HepG2 (cell line): Measurements from ENCODE around the gene PCSK5. TPM values are rescaled to one million over a fixed set of nuclear protein-coding genes. Genes with fewer than 3 reads are reported as not detected.

Source experiments
- ATAC-seq: fragments of 200-7000 bp; cut with Tn5 transposase; 3 replicates; pipeline ENCODE4 v1.9.1; 2020; ENCODE audit warnings: mild to moderate bottlenecking, moderate library complexity
- BruUV-seq: library from RNA; stranded (reverse); fragments of 400-500 nt; replicated peaks from 2 replicates; lab custom pipeline; 2021; lab: Mats Ljungman, UMichigan
- CTCF ChIA-PET: fragments of 300-600 bp; formaldehyde crosslinking; extraction: SDS; loops from one replicate; lab custom pipeline; 2021; ENCODE audit warnings: low total read pairs, inconsistent platforms, low intra/inter-chr PET ratio; lab: Yijun Ruan, JAX
- POLR2A ChIA-PET: fragments of 350-600 bp; sonication (Branson Sonifier 250); formaldehyde crosslinking; loops from one replicate; lab custom pipeline; 2020; ENCODE audit warnings: antibody characterized with exemption, inconsistent platforms; lab: Yijun Ruan, JAX
- DNase-seq: peaks from one replicate; pipeline ENCODE4 v3.0.0-alpha.2; 2015; ENCODE audit warnings: low spot score
- FAIRE-seq: peaks from 3 replicates; lab custom pipeline; 2011; peaks lifted over from hg19 to GRCh38; lab: Jason Lieb, UNC
- H2AFZ ChIP-seq: one replicate; pipeline ENCODE4 v1.6.1; 2011; ENCODE audit warnings: low read length, inconsistent platforms
- H3K27ac ChIP-seq: fragments of 300-600 bp; 3 replicates; pipeline ENCODE4 v1.8.0; 2011; ENCODE audit warnings: mixed run types, mild to moderate bottlenecking, mixed read lengths, low read length, inconsistent platforms; ENCODE audit not compliant: insufficient read depth; ENCODE audit errors: extremely low read length
- H3K27me3 ChIP-seq, 2 experiments: fragments of 200-600 bp in 1 of 2; 2 replicates in 1 of 2; 3 replicates in 1 of 2; pipeline versions ENCODE4 v1.6.0 to v1.8.0; 2011; ENCODE audit warnings: low read length in 2 of 2, mild to moderate bottlenecking in 2 of 2, moderate library complexity in 2 of 2, inconsistent platforms in 1 of 2; ENCODE audit not compliant: insufficient read depth in 2 of 2, control insufficient read depth in 1 of 2
- H3K36me3 ChIP-seq, 2 experiments: fragments of 200-600 bp in 1 of 2; replicated peaks in 1 of 2; 2 replicates in 1 of 2; 3 replicates in 1 of 2; pipeline versions ENCODE4 v1.5.1 to v1.8.0; 2011; ENCODE audit warnings: low read length in 2 of 2, inconsistent platforms in 1 of 2; ENCODE audit not compliant: insufficient read depth in 2 of 2, control insufficient read depth in 1 of 2
- H3K4me1 ChIP-seq: 2 replicates; pipeline ENCODE4 v1.5.1; 2012; ENCODE audit warnings: low read length, inconsistent platforms; ENCODE audit not compliant: insufficient read depth
- H3K4me2 ChIP-seq: 2 replicates; pipeline ENCODE4 v1.6.0; 2011; ENCODE audit warnings: low read depth, low read length, inconsistent platforms
- H3K4me3 ChIP-seq, 3 experiments: fragments of 200-600 bp in 1 of 3; sonication (generic), shearing (Covaris generic) in 1 of 3; replicated peaks in 1 of 3; 2 replicates each; pipeline ENCODE4 v1.5.1; 2011 to 2016; ENCODE audit warnings: low read length in 3 of 3, inconsistent platforms in 2 of 3, low read depth in 2 of 3, mild to moderate bottlenecking in 2 of 3, control low read depth in 1 of 3, mixed read lengths in 1 of 3; ENCODE audit not compliant: insufficient read depth in 1 of 3
- H3K79me2 ChIP-seq: one replicate; pipeline ENCODE4 v1.6.1; 2011; ENCODE audit warnings: low read length, inconsistent platforms; ENCODE audit not compliant: insufficient read depth
- H3K9ac ChIP-seq: 2 replicates; pipeline ENCODE4 v1.6.0; 2011; ENCODE audit warnings: mild to moderate bottlenecking, low read depth, low read length, inconsistent platforms; ENCODE audit not compliant: insufficient read depth
- H3K9me3 ChIP-seq: 2 replicates; pipeline ENCODE4 v1.5.1; 2012; ENCODE audit warnings: mild to moderate bottlenecking, low read length
- H4K20me1 ChIP-seq: 2 replicates; pipeline ENCODE4 v1.6.0; 2011; ENCODE audit warnings: inconsistent platforms, mild to moderate bottlenecking, low read length, moderate library complexity; ENCODE audit not compliant: insufficient read depth
- CHD2 ChIP-seq: IDR thresholded peaks from 2 replicates; pipeline ENCODE4 v1.6.1; 2011; ENCODE audit warnings: low read depth, low read length, improper control_type of control experiment
- GZF1 ChIP-seq: sonication (generic); formaldehyde crosslinking; IDR thresholded peaks from 2 replicates; pipeline ENCODE4 v1.5.1; 2020; ENCODE audit warnings: mild to moderate bottlenecking, missing genetic modification reagents
- HMGA1 ChIP-seq: sonication (generic); formaldehyde crosslinking; conservative IDR thresholded peaks from 2 replicates; pipeline ENCODE4 v1.4.0; 2020; ENCODE audit warnings: missing genetic modification reagents
- KLF15 ChIP-seq: sonication (generic); formaldehyde crosslinking; IDR thresholded peaks from 2 replicates; pipeline ENCODE4 v1.8.1; 2023; ENCODE audit warnings: borderline replicate concordance, mild to moderate bottlenecking, inconsistent platforms, missing genetic modification reagents, mixed read lengths
- MED1 ChIP-seq: sonication (generic); formaldehyde crosslinking; IDR thresholded peaks from 2 replicates; pipeline ENCODE4 v1.4.0; 2020; ENCODE audit warnings: missing genetic modification reagents
- MEIS2 ChIP-seq: sonication (generic); formaldehyde crosslinking; IDR thresholded peaks from 2 replicates; pipeline ENCODE4 v1.9.0; 2021; ENCODE audit warnings: mild to moderate bottlenecking, missing genetic modification reagents
- PAF1 ChIP-seq: IDR thresholded peaks from 2 replicates; pipeline ENCODE4 v1.6.1; 2016; ENCODE audit warnings: missing genetic modification reagents, missing compliant biosample characterization
- TCF12 ChIP-seq, 2 experiments: fragments of 450-650 bp in 1 of 2; sonication (generic) in 1 of 2; formaldehyde crosslinking in 1 of 2; IDR thresholded peaks; 2 replicates each; pipeline versions ENCODE4 v1.6.1 to v1.8.0; 2017 to 2022; ENCODE audit warnings: antibody characterized with exemption in 1 of 2, mild to moderate bottlenecking in 1 of 2, missing genetic modification reagents in 1 of 2, moderate library complexity in 1 of 2
- ZNF709 ChIP-seq: sonication (generic); formaldehyde crosslinking; IDR thresholded peaks from 2 replicates; pipeline ENCODE4 v1.5.0; 2020; ENCODE audit warnings: mild to moderate bottlenecking, missing genetic modification reagents
- whole genome bisulfite sequencing: methylation state at CpG from one replicate; pipeline ENCODE4 v1.1.6; 2017; ENCODE audit warnings: low lambda C conversion rate; 5-methylcytosine and 5-hydroxymethylcytosine counted together
- in situ Hi-C: cut with HindIII; loops from 2 replicates; pipeline ENCODE4 v1.10.0; 2017; ENCODE audit warnings: low pct_unique_long_range_greater_than_20kb; ENCODE audit not compliant: extremely low pct_ligation_motif_present
- intact Hi-C: fragments of 100-400 bp; cut with micrococcal nuclease; formaldehyde crosslinking; loops from one replicate; pipeline ENCODE4 v1.10.0; 2022; ENCODE audit not compliant: unreplicated experiment
- polyA plus RNA-seq, 8 experiments: library from polyadenylated mRNA; depleted of rRNA in 3 of 8; stranded (reverse) in 7 of 8; unstranded in 1 of 8; fragments of >200 nt; fragmentation: Illumina TruSeq in 4 of 8; extraction: Trizol in 4 of 8; gene quantifications; 2 replicates each; pipeline versions ENCODE4 v1.2.1 to v1.2.3, GENCODE V29; 2011 to 2016; ENCODE audit warnings: low read depth in 4 of 8, missing spikeins in 1 of 8, mixed read lengths in 1 of 8; ENCODE audit not compliant: insufficient read depth in 1 of 8
- total RNA-seq, 5 experiments: library from RNA; depleted of rRNA; stranded (reverse); fragments of >200 nt; fragmentation: Illumina TruSeq; extraction: Trizol; gene quantifications; 2 replicates each; pipeline ENCODE4 v1.2.3, GENCODE V29; 2016; ENCODE audit warnings: low read depth in 1 of 5
- TF ChIP-seq, protein P1 (sequence below): sonication (generic); formaldehyde crosslinking; IDR thresholded peaks from 2 replicates; pipeline ENCODE4 v1.4.0; 2020; ENCODE audit warnings: mild to moderate bottlenecking, missing genetic modification reagents
- TF ChIP-seq, protein P2 (sequence below): sonication (generic); formaldehyde crosslinking; IDR thresholded peaks from 2 replicates; pipeline ENCODE4 v1.4.0; 2020; ENCODE audit warnings: mild to moderate bottlenecking, missing genetic modification reagents

Gene PCSK5
- total and polyA plus RNA-seq, 2 of the 13 experiments (the other 11 are each of a cell fraction or from before 2014, with no cell fraction given) = 0.55 to 0.66 TPM

DNA sequence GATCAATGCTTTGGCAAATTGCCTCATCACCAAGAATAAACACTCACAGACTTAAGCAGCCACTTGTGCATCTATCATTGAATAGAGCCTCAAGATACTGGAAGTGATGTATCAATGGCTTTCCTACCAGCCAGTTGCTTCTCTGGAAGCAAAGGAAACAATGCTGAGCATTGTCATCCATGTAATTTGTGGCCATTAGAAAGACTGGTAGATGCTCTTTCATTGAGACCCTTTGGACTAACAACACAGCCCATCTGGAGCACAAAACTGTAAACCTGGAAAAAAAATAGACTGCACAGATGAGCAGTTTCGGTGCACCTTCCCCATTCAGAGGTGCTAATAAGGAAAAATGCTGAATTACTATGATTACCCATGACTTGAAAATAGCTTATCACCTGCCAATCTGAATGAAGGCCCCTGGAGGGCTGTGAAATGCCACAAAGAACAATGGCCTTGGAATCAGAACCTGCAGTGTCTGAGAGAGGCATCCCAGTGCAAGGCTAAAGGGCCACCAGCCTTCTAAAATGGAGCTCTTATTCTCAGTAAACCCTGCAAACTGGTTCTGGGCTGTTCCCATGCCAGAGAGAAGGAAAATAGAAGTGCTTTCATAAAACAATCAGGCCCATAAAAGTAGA, 376.3 kb downstream of the PCSK5 start (continued):
- TF ChIP-seq, protein P1, sequence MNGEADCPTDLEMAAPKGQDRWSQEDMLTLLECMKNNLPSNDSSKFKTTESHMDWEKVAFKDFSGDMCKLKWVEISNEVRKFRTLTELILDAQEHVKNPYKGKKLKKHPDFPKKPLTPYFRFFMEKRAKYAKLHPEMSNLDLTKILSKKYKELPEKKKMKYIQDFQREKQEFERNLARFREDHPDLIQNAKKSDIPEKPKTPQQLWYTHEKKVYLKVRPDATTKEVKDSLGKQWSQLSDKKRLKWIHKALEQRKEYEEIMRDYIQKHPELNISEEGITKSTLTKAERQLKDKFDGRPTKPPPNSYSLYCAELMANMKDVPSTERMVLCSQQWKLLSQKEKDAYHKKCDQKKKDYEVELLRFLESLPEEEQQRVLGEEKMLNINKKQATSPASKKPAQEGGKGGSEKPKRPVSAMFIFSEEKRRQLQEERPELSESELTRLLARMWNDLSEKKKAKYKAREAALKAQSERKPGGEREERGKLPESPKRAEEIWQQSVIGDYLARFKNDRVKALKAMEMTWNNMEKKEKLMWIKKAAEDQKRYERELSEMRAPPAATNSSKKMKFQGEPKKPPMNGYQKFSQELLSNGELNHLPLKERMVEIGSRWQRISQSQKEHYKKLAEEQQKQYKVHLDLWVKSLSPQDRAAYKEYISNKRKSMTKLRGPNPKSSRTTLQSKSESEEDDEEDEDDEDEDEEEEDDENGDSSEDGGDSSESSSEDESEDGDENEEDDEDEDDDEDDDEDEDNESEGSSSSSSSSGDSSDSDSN (CRISPR knock-in tag) = no peak
- TF ChIP-seq KLF15 = no peak

DNA sequence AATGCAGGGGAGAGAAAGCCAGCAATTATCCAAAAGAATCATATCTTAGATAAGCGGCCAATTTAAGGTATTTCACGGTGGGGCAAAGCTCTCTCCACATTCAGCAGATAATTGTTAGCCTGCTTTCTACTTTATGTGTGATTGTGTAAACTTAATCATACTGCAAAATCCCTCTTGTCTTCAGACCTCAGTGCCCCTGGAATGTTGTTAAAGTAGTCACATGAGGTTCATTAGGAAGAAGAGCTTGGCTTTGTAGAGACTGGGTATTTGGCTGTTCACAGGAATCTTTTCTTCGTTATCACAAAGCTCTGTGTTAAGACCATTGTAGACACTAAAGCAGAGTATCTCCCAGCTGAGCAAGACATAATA, 376.8 kb downstream of the PCSK5 start:
- no peak for ATAC-seq

DNA sequence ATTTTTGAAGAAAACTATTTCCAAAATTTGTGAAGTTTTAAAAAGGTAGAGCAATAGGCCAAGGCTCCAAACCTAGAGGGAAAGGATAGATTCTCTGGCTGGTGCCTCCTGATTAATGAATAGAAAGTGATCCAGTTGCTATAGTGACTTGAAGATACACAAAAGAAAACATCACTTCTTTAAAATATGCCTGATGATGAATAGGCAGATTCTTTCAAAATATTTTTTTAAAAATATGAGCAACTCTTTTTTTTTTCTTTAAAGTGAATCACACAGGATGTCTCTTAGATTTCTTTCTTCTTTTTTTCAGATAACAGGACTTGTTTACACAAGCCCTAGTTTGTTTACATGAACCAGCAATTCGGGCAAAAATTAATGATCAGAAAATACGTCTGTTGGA, 379.3 kb downstream of the PCSK5 start:
- Histone ChIP-seq H4K20me1 (no peaks in the 10 kb centered on the region), H3K4me1 (no peaks in the 10 kb centered on the region), H3K27ac (no peak overlapping the region), H3K79me2 (no peaks in the 10 kb centered on the region), H3K36me3 (no peaks in the 10 kb centered on the region), H3K4me3 (no peak overlapping the region), H2AFZ (no peak overlapping the region), H3K9me3 (no peaks in the 10 kb centered on the region), H3K9ac (no peak overlapping the region), H3K27me3 (no peaks in the 10 kb centered on the region), H3K4me2 (no peak overlapping the region)
- FAIRE-seq = no peak
- no peak for DNase-seq
- under 1% methylated on average over 2 of the region's 2 CpGs for WGBS
- ChIA-PET POLR2A (no interaction called here), CTCF (no interaction called here)
- no TSS peak for BruUV-seq
- intact Hi-C loops (no loop called here), in situ Hi-C loops (no loop called here)
- no peak for ATAC-seq
- TF ChIP-seq ZNF709 (no peak), TCF12 (IDR thresholded peaks at IDR 0.05) (no peak), TCF12 (CRISPR knock-in tag; IDR thresholded peaks at IDR 0.05) (no peak), MED1 (CRISPR knock-in tag) (no peak), PAF1 (no peak)
- TF ChIP-seq, protein P2, sequence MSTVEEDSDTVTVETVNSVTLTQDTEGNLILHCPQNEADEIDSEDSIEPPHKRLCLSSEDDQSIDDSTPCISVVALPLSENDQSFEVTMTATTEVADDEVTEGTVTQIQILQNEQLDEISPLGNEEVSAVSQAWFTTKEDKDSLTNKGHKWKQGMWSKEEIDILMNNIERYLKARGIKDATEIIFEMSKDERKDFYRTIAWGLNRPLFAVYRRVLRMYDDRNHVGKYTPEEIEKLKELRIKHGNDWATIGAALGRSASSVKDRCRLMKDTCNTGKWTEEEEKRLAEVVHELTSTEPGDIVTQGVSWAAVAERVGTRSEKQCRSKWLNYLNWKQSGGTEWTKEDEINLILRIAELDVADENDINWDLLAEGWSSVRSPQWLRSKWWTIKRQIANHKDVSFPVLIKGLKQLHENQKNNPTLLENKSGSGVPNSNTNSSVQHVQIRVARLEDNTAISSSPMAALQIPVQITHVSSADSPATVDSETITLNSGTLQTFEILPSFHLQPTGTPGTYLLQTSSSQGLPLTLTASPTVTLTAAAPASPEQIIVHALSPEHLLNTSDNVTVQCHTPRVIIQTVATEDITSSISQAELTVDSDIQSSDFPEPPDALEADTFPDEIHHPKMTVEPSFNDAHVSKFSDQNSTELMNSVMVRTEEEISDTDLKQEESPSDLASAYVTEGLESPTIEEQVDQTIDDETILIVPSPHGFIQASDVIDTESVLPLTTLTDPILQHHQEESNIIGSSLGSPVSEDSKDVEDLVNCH (CRISPR knock-in tag) = no peak

More for the DNA sequence above, 376.8 kb downstream of the PCSK5 start:
- WGBS = 19% methylated on average over 3 of the region's 3 CpGs
- FAIRE-seq (no peak), DNase-seq (no peak)
- H2AFZ ChIP-seq = no peak overlapping the region
- no peaks in the 10 kb centered on the region for H3K27me3 ChIP-seq
- no peaks in the 10 kb centered on the region for H4K20me1 ChIP-seq
- H3K4me1 ChIP-seq = no peaks in the 10 kb centered on the region
- H3K27ac ChIP-seq = no peak overlapping the region
- no peaks in the 10 kb centered on the region for H3K36me3 ChIP-seq
- TF ChIP-seq CHD2 = no peak
- TF ChIP-seq GZF1 (CRISPR knock-in tag) = no peak
- TF ChIP-seq MEIS2 = no peak
- TF ChIP-seq HMGA1 = no peak
- intact Hi-C loops = no loop called here
- H3K4me3 ChIP-seq = no peak overlapping the region
- CTCF ChIA-PET = no interaction called here
- in situ Hi-C loops = no loop called here
- POLR2A ChIA-PET = no interaction called here
- no TSS peak for BruUV-seq
- H3K9me3 ChIP-seq = no peaks in the 10 kb centered on the region
- H3K4me2 ChIP-seq = no peak overlapping the region
- no peaks in the 10 kb centered on the region for H3K79me2 ChIP-seq
- no peak overlapping the region for H3K9ac ChIP-seq
